Measurements from ENCODE around the gene PIK3CG.

PIK3CG gene

DNA sequence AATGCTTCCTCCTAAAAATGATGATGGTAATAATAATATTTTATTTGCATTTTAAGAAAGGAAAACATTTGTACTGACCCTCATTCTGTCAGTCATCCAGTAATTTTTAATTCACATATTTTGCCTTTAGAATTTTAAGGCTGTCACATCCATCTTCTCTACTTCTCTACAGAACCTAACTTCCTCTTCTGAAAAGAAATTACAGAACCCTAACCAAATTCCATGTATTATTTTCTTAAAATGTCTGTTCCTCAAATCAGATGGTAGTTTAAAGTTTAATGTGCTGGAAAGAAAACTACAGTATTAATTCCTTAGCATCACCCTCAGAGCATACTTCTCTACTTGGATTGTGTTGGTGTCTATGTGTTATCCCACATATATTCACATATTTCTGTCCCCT lies 9.0 kb downstream of the PIK3CG start:
- Mint-ChIP-seq H3K27me3 (ENCODE audit: low read depth) (no peaks in the 10 kb centered on the region), H3K4me1 (no peaks in the 10 kb centered on the region), H3K9me3 (peaks cover 4% of the 10 kb centered on the region), H3K27ac (no peak overlapping the region), H3K4me3 (no peak overlapping the region), H3K36me3 (ENCODE audit: low read depth) (no peaks in the 10 kb centered on the region)
- TF ChIP-seq, protein P1, sequence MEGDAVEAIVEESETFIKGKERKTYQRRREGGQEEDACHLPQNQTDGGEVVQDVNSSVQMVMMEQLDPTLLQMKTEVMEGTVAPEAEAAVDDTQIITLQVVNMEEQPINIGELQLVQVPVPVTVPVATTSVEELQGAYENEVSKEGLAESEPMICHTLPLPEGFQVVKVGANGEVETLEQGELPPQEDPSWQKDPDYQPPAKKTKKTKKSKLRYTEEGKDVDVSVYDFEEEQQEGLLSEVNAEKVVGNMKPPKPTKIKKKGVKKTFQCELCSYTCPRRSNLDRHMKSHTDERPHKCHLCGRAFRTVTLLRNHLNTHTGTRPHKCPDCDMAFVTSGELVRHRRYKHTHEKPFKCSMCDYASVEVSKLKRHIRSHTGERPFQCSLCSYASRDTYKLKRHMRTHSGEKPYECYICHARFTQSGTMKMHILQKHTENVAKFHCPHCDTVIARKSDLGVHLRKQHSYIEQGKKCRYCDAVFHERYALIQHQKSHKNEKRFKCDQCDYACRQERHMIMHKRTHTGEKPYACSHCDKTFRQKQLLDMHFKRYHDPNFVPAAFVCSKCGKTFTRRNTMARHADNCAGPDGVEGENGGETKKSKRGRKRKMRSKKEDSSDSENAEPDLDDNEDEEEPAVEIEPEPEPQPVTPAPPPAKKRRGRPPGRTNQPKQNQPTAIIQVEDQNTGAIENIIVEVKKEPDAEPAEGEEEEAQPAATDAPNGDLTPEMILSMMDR (IDR thresholded peaks at IDR 0.05; ENCODE audit: unreplicated experiment in 3 of 3), result no peak

DNA sequence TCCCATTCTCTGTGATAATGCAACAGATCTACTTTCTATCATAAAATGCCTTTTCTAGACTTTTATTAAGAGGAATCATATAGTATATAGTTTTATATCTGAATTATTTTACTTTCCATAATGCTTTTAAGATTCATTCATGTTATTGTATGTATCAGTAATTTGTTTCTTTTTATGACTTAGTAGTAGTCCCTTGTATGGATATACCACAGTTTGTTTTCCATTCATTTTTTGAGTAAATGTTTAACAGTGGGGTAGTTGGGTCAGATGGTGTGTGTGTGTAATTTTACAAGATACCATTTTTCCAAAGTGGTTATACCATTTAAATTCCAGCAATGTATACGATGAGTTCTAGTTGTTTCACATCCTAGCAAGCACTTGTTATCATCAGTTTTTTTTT lies 10.4 kb downstream of the PIK3CG start:
- no peaks in the 10 kb centered on the region for H3K27me3 Mint-ChIP-seq (ENCODE audit: low read depth)
- H3K4me3 Mint-ChIP-seq, result no peak overlapping the region
- TF ChIP-seq, protein P1 (IDR thresholded peaks at IDR 0.05; ENCODE audit: unreplicated experiment in 3 of 3), result no peak
- H3K4me1 Mint-ChIP-seq, result no peaks in the 10 kb centered on the region
- H3K9me3 Mint-ChIP-seq, result peaks cover 4% of the 10 kb centered on the region
- no peaks in the 10 kb centered on the region for H3K36me3 Mint-ChIP-seq (ENCODE audit: low read depth)
- H3K27ac Mint-ChIP-seq, result no peak overlapping the region

DNA sequence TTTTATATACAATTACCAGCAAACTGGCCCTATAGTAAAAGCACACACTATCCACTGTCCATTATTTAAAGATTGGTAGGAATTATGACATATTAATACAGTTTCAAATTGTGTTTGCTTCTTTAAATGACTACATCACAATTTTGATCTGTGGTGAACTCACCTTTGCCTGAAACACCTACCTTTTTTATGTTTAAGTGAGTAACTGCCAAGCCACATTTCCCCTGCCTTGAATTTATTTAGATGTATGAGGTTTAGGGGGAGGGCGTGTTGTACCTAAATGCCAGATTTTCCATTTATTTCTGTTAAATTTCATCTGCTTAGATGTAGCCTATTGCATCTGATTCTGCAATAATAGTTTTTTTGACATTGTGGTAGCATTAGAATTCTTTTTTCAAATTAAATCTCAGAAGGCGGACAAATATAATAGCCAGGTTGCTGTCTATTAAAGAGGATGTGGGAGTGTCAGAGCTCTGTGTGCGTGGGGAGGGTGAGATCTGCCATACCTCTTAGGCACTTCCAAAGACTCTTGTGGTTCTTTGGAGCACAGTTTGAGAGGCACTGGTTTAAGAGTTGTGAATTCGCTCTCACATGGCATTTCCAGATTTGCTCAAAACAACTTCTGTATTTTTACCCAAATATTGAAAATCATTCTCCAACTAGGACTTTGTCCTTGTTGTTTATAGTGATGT lies 13.8 kb downstream of the PIK3CG start:
- H3K4me1 Mint-ChIP-seq, result no peaks in the 10 kb centered on the region
- H3K9me3 Mint-ChIP-seq, result peaks cover 4% of the 10 kb centered on the region
- H3K27me3 Mint-ChIP-seq (ENCODE audit: low read depth), result peaks cover 4% of the 10 kb centered on the region
- no peak overlapping the region for H3K4me3 Mint-ChIP-seq
- no peak overlapping the region for H3K27ac Mint-ChIP-seq
- TF ChIP-seq, protein P1 (IDR thresholded peaks at IDR 0.05; ENCODE audit: unreplicated experiment in 3 of 3), result no peak
- no peaks in the 10 kb centered on the region for H3K36me3 Mint-ChIP-seq (ENCODE audit: low read depth)

DNA sequence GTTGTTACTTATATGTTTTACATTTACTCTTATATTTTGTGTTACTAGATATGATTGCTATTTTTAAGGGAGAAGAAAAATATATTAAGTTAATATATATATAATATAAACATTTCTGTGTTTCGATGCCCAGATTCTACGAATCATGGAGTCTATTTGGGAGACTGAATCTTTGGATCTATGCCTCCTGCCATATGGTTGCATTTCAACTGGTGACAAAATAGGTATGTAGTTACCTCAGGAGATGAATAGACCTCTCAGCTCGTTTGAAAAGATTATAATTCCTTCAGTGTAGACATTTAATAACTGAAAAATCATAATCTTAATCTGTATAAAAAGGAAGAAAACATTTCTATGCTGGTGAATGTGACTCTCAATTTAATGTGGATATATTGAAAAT lies 16.9 kb downstream of the PIK3CG start:
- Mint-ChIP-seq H3K9me3 (no peaks in the 10 kb centered on the region), H3K4me1 (no peaks in the 10 kb centered on the region), H3K4me3 (no peak overlapping the region), H3K36me3 (ENCODE audit: low read depth) (no peaks in the 10 kb centered on the region), H3K27me3 (ENCODE audit: low read depth) (peaks cover 4% of the 10 kb centered on the region), H3K27ac (no peak overlapping the region)
- TF ChIP-seq, protein P1 (IDR thresholded peaks at IDR 0.05; ENCODE audit: unreplicated experiment in 3 of 3), result no peak

DNA sequence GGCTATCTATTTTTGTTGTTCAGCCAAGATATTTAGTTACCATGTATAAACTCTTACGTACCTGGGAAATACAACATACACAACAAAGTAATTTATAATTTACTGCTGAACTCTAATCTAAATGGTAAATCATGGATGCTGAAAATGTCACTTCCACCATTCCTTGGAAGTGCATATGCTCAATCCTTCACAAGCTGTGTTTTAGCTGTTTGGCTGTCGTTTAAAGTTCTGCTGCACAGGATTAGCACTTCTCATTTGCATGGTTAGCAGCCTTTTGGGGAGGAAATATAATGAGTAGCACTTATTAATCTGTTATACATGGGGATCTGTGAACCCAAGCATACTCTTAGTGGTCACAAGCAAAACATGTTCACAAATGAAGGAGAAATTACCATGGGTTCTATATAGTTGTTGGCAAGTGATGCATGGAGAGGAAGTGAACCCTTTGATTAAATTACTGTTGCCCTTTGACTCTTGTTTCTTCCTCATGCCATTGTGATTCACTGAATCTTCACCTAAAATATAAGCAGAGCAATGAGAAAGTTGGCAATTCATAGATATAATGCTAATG lies 18.5 kb downstream of the PIK3CG start:
- H3K27me3 Mint-ChIP-seq (ENCODE audit: low read depth), result peaks cover 4% of the 10 kb centered on the region
- no peak overlapping the region for H3K27ac Mint-ChIP-seq
- no peaks in the 10 kb centered on the region for H3K36me3 Mint-ChIP-seq (ENCODE audit: low read depth)
- no peaks in the 10 kb centered on the region for H3K4me1 Mint-ChIP-seq
- no peaks in the 10 kb centered on the region for H3K9me3 Mint-ChIP-seq
- no peak overlapping the region for H3K4me3 Mint-ChIP-seq
- TF ChIP-seq, protein P1 (IDR thresholded peaks at IDR 0.05; ENCODE audit: unreplicated experiment in 3 of 3), result no peak

DNA sequence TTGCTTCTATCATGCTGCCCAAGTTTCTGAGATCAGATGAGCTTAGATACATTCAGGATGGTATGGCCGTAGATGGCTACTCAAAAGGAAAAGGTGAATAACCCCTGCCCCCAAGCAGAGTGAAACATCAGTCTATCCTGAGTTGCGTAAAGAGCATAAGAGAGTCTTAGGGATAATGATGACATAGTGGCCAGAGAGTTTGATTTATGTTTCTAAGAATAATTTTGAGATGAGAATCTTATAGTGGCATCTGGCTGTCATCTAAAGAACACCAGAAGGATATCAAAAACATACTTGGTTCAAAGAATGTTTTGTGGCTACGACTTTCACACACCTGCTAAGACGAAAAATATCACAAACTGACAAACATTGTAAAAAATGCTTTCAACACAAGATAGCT lies 20.6 kb downstream of the PIK3CG start:
- Mint-ChIP-seq H3K4me3 (no peak overlapping the region), H3K27me3 (ENCODE audit: low read depth) (peaks cover 4% of the 10 kb centered on the region), H3K27ac (no peak overlapping the region), H3K4me1 (no peaks in the 10 kb centered on the region), H3K9me3 (no peaks in the 10 kb centered on the region), H3K36me3 (ENCODE audit: low read depth) (no peaks in the 10 kb centered on the region)
- TF ChIP-seq, protein P1 (IDR thresholded peaks at IDR 0.05; ENCODE audit: unreplicated experiment in 3 of 3), result no peak
